ENCODE measurements around the gene SV2B. TPM values are rescaled to one million over a fixed set of nuclear protein-coding genes. Genes with fewer than 3 reads are reported as not detected.

SV2B gene
- total RNA-seq, 1 experiment from 2014 or later: 1.4 TPM

GRCh38 chr15:91128016-91128415, 28.0 kb downstream of the SV2B start (continued):
- no peak for TF ChIP-seq MXD4 (CRISPR knock-in tag; IDR thresholded peaks at IDR 0.05; ENCODE audit: borderline replicate concordance)

- POLR2A ChIA-PET: no interaction called here
- H3K4me3 Mint-ChIP-seq: no peak overlapping the region
- no peaks in the 10 kb centered on the region for H3K27me3 Mint-ChIP-seq (ENCODE audit: low read depth)
- H3K36me3 Mint-ChIP-seq: no peaks in the 10 kb centered on the region
- H3K4me1 Mint-ChIP-seq: peaks cover 10% of the 10 kb centered on the region
- no peak overlapping the region for H3K27ac Mint-ChIP-seq
- no peaks in the 10 kb centered on the region for H3K9me3 Mint-ChIP-seq
- no peak for ATAC-seq
- CTCF ChIA-PET: no interaction called here
- TF ChIP-seq FOXP1 (CRISPR knock-in tag; IDR thresholded peaks at IDR 0.05; ENCODE audit: borderline replicate concordance): no peak
- no peak for TF ChIP-seq RORB (CRISPR knock-in tag; IDR thresholded peaks at IDR 0.05)
- no peak for TF ChIP-seq ZNF121 (CRISPR knock-in tag; IDR thresholded peaks at IDR 0.05)
- TF ChIP-seq, protein P1, sequence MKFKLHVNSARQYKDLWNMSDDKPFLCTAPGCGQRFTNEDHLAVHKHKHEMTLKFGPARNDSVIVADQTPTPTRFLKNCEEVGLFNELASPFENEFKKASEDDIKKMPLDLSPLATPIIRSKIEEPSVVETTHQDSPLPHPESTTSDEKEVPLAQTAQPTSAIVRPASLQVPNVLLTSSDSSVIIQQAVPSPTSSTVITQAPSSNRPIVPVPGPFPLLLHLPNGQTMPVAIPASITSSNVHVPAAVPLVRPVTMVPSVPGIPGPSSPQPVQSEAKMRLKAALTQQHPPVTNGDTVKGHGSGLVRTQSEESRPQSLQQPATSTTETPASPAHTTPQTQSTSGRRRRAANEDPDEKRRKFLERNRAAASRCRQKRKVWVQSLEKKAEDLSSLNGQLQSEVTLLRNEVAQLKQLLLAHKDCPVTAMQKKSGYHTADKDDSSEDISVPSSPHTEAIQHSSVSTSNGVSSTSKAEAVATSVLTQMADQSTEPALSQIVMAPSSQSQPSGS (CRISPR knock-in tag; IDR thresholded peaks at IDR 0.05; ENCODE audit: borderline replicate concordance, low read depth): no peak
- no peak for TF ChIP-seq ZNF317 (CRISPR knock-in tag; IDR thresholded peaks at IDR 0.05; ENCODE audit: borderline replicate concordance, low read depth)
- no peak for TF ChIP-seq GABPB1 (CRISPR knock-in tag; IDR thresholded peaks at IDR 0.05)
- no peak for TF ChIP-seq GRHL2 (CRISPR knock-in tag; IDR thresholded peaks at IDR 0.05; ENCODE audit: insufficient replicate concordance, severe bottlenecking)
- TF ChIP-seq FOXK1 (CRISPR knock-in tag; IDR thresholded peaks at IDR 0.05): no peak
- TF ChIP-seq SP1 (CRISPR knock-in tag; conservative IDR thresholded peaks at IDR 0.05): no peak
- no peak for TF ChIP-seq NFATC4 (CRISPR knock-in tag; IDR thresholded peaks at IDR 0.05)
- no peak for TF ChIP-seq ZNF416 (CRISPR knock-in tag; IDR thresholded peaks at IDR 0.05)
- TF ChIP-seq, protein P2, sequence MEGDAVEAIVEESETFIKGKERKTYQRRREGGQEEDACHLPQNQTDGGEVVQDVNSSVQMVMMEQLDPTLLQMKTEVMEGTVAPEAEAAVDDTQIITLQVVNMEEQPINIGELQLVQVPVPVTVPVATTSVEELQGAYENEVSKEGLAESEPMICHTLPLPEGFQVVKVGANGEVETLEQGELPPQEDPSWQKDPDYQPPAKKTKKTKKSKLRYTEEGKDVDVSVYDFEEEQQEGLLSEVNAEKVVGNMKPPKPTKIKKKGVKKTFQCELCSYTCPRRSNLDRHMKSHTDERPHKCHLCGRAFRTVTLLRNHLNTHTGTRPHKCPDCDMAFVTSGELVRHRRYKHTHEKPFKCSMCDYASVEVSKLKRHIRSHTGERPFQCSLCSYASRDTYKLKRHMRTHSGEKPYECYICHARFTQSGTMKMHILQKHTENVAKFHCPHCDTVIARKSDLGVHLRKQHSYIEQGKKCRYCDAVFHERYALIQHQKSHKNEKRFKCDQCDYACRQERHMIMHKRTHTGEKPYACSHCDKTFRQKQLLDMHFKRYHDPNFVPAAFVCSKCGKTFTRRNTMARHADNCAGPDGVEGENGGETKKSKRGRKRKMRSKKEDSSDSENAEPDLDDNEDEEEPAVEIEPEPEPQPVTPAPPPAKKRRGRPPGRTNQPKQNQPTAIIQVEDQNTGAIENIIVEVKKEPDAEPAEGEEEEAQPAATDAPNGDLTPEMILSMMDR (IDR thresholded peaks at IDR 0.05): no peak
- TF ChIP-seq, protein P3, sequence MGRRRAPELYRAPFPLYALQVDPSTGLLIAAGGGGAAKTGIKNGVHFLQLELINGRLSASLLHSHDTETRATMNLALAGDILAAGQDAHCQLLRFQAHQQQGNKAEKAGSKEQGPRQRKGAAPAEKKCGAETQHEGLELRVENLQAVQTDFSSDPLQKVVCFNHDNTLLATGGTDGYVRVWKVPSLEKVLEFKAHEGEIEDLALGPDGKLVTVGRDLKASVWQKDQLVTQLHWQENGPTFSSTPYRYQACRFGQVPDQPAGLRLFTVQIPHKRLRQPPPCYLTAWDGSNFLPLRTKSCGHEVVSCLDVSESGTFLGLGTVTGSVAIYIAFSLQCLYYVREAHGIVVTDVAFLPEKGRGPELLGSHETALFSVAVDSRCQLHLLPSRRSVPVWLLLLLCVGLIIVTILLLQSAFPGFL (CRISPR knock-in tag; IDR thresholded peaks at IDR 0.05; ENCODE audit: borderline replicate concordance): no peak
- TF ChIP-seq CREB1 (CRISPR knock-in tag; IDR thresholded peaks at IDR 0.05): no peak
- TF ChIP-seq, protein P4, sequence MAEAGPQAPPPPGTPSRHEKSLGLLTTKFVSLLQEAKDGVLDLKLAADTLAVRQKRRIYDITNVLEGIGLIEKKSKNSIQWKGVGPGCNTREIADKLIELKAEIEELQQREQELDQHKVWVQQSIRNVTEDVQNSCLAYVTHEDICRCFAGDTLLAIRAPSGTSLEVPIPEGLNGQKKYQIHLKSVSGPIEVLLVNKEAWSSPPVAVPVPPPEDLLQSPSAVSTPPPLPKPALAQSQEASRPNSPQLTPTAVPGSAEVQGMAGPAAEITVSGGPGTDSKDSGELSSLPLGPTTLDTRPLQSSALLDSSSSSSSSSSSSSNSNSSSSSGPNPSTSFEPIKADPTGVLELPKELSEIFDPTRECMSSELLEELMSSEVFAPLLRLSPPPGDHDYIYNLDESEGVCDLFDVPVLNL (CRISPR knock-in tag; IDR thresholded peaks at IDR 0.05; ENCODE audit: borderline replicate concordance, low read depth): no peak
- no peak for TF ChIP-seq CBFB (CRISPR knock-in tag; IDR thresholded peaks at IDR 0.05; ENCODE audit: low read depth)
- no peak for TF ChIP-seq JAZF1 (CRISPR knock-in tag; IDR thresholded peaks at IDR 0.05)
- TF ChIP-seq ZNF425 (CRISPR knock-in tag; conservative IDR thresholded peaks at IDR 0.05): no peak
- no peak for DNase-seq (ENCODE audit: low spot score)
Observed at GRCh38 chr15:91129436-91129835, 29.4 kb downstream of the SV2B start.

Data from WTC11 (cell line).